ENCODE data around the gene METRN.

DNA sequence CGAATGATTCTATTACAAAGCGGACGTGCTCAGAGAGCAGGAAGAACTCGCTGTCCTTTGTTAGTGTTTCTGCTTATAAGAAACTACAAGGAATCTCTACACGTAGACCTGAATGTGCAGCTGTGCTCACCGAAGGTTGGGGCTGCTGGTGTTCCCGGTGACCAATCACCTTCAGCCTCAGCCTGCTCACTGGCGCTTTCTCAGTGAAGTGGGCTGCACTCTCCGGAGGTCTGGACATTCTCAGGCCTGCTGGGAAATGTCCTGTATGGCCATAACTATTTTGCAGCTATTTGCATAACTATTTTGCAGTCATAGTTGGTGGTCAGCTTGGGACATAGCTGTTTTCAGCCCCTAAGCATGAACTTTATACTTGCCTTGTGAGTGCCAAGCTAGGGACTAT lies 35.6 kb downstream of the METRN start:
- TF ChIP-seq, protein P1, sequence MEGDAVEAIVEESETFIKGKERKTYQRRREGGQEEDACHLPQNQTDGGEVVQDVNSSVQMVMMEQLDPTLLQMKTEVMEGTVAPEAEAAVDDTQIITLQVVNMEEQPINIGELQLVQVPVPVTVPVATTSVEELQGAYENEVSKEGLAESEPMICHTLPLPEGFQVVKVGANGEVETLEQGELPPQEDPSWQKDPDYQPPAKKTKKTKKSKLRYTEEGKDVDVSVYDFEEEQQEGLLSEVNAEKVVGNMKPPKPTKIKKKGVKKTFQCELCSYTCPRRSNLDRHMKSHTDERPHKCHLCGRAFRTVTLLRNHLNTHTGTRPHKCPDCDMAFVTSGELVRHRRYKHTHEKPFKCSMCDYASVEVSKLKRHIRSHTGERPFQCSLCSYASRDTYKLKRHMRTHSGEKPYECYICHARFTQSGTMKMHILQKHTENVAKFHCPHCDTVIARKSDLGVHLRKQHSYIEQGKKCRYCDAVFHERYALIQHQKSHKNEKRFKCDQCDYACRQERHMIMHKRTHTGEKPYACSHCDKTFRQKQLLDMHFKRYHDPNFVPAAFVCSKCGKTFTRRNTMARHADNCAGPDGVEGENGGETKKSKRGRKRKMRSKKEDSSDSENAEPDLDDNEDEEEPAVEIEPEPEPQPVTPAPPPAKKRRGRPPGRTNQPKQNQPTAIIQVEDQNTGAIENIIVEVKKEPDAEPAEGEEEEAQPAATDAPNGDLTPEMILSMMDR (IDR thresholded peaks at IDR 0.05; ENCODE audit: low read length) = no peak
- TF ChIP-seq EZH2phosphoT487 (IDR thresholded peaks at IDR 0.05; ENCODE audit: low read length) = no peak

All from MM.1S (cell line).